Activated naive CD4-positive, alpha-beta T cell treated with anti-CD3 and anti-CD28 coated beads, Interleukin-2, amount 50 U/mL, for 72 hours (primary cell): ENCODE data around the gene SH2D7. TPM values are rescaled to one million over a fixed set of nuclear protein-coding genes. Genes with fewer than 3 reads are reported as not detected.
"Not testable (repeated sequence)": the region's sequence is repeated elsewhere in the genome, so short reads cannot be mapped to it uniquely, and the experiment has no call there.

Experiments used
- ATAC-seq, 2 donors: fragments of 150-1000 bp; cut with Tn5 transposase; 2 replicates each; pipeline ENCODE4 v1.10.0; 2021; ENCODE audit warnings: mild to moderate bottlenecking in 2 of 2, moderate library complexity in 2 of 2
- DNase-seq, 2 donors: peaks; one replicate each; pipeline ENCODE4 v3.0.0; 2021 to 2022; ENCODE audit warnings: low spot score in 2 of 2
- H3K27ac Mint-ChIP-seq, 2 donors: one replicate each; pipeline ENCODE4 v1.8.0; 2022; ENCODE audit warnings: mild to moderate bottlenecking in 2 of 2, mixed read lengths in 2 of 2
- H3K36me3 Mint-ChIP-seq, 2 donors: one replicate each; pipeline ENCODE4 v1.8.0; 2022; ENCODE audit warnings: mixed read lengths in 2 of 2
- H3K9me3 Mint-ChIP-seq, 2 donors: one replicate each; pipeline ENCODE4 v1.8.0; 2022; ENCODE audit warnings: mixed read lengths in 2 of 2
- total RNA-seq, 2 donors: library from RNA; stranded (reverse); gene quantifications; one replicate each; pipeline ENCODE4 v1.2.3, GENCODE V29; 2022

SH2D7 gene
- total RNA-seq, 2 donors from 2014 or later = not detected

- Mint-ChIP-seq H3K27ac (peak within 1 kb of the TSS; percentile 57 to 94), H3K36me3 (no peaks in the 10 kb centered on the region), H3K9me3 (no peaks in the 10 kb centered on the region)
- peak; percentile 88 to 92 for ATAC-seq
- peak; percentile 84 to 85 for DNase-seq
These were observed 39.1 kb downstream of the SH2D7 start, which contains the start of gene CIB2 for GRCh38 chr15:78131295-78132061. CIB2 (minus strand) TSS chr15:78131445; CDS start chr15:78131215, 230 bp downstream.

GRCh38 chr15:78133801-78134200 is 41.4 kb downstream of the SH2D7 start:
- Mint-ChIP-seq H3K36me3 (no peaks in the 10 kb centered on the region), H3K27ac (no peak overlapping the region), H3K9me3 (no peaks in the 10 kb centered on the region)
- ATAC-seq (no peak), DNase-seq (no peak)

- Mint-ChIP-seq H3K9me3 (no peaks in the 10 kb centered on the region), H3K36me3 (no peaks in the 10 kb centered on the region), H3K27ac (no peak overlapping the region)
- no peak for ATAC-seq
- no peak for DNase-seq
These were observed 47.2 kb downstream of the SH2D7 start for GRCh38 chr15:78139578-78139977.

GRCh38 chr15:78140292-78140691 is 47.9 kb downstream of the SH2D7 start:
- ATAC-seq (no peak), DNase-seq (no peak)
- H3K9me3 Mint-ChIP-seq = no peaks in the 10 kb centered on the region
- no peak overlapping the region for H3K27ac Mint-ChIP-seq
- no peaks in the 10 kb centered on the region for H3K36me3 Mint-ChIP-seq

GRCh38 chr15:78142332-78142731 is 50.0 kb downstream of the SH2D7 start:
- no peaks in the 10 kb centered on the region for H3K9me3 Mint-ChIP-seq
- no peak overlapping the region for H3K27ac Mint-ChIP-seq
- no peak for ATAC-seq
- peaks cover 0 to 4% of the 10 kb centered on the region in 2 donors for H3K36me3 Mint-ChIP-seq
- DNase-seq = no peak

GRCh38 chr15:78146425-78147154 is 54.2 kb downstream of the SH2D7 start:
- DNase-seq = no peak
- no peaks in the 10 kb centered on the region for H3K9me3 Mint-ChIP-seq
- no peak for ATAC-seq
- peaks cover 6 to 7% of the 10 kb centered on the region in 2 donors for H3K36me3 Mint-ChIP-seq
- H3K27ac Mint-ChIP-seq = peak overlapping the region in 1 of 2 donors; percentile 95

GRCh38 chr15:78147566-78147965 is 55.2 kb downstream of the SH2D7 start:
- H3K9me3 Mint-ChIP-seq = no peaks in the 10 kb centered on the region
- ATAC-seq (no peak), DNase-seq (no peak)
- peaks cover 6 to 9% of the 10 kb centered on the region in 2 donors for H3K36me3 Mint-ChIP-seq
- H3K27ac Mint-ChIP-seq = peak overlapping the region in 1 of 2 donors; percentile 95

- ATAC-seq = peak in 1 of 2 donors; percentile 12
- Mint-ChIP-seq H3K9me3 (no peaks in the 10 kb centered on the region), H3K27ac (peak overlapping the region; percentile 95 to 97), H3K36me3 (peaks cover 6 to 16% of the 10 kb centered on the region in 2 donors)
- no peak for DNase-seq
These were observed 56.2 kb downstream of the SH2D7 start for GRCh38 chr15:78148392-78149067.

- Mint-ChIP-seq H3K9me3 (no peaks in the 10 kb centered on the region), H3K36me3 (peaks cover 6 to 16% of the 10 kb centered on the region in 2 donors), H3K27ac (peak within 1 kb of the TSS; percentile 95 to 97)
- peak; percentile 99 to 100 for DNase-seq
- ATAC-seq = peak; percentile 89 to 97
These were observed 56.9 kb downstream of the SH2D7 start, which contains the start of gene IDH3A for GRCh38 chr15:78149068-78149804. IDH3A (plus strand) TSS chr15:78149362; CDS start chr15:78149404, 42 bp downstream.

- ATAC-seq (no peak), DNase-seq (no peak)
- H3K9me3 Mint-ChIP-seq = no peaks in the 10 kb centered on the region
- H3K36me3 Mint-ChIP-seq = peaks cover 6 to 16% of the 10 kb centered on the region in 2 donors
- H3K27ac Mint-ChIP-seq = peak overlapping the region; percentile 95 to 97
These were observed 57.7 kb downstream of the SH2D7 start for GRCh38 chr15:78149805-78150751.

- peak in 1 of 2 donors; percentile 6 for ATAC-seq
- not testable (repeated sequence) for H3K27ac Mint-ChIP-seq, DNase-seq, H3K9me3 Mint-ChIP-seq
- peaks cover 6 to 25% of the 10 kb centered on the region in 2 donors for H3K36me3 Mint-ChIP-seq
These were observed 58.7 kb downstream of the SH2D7 start for GRCh38 chr15:78151075-78151474.

Other genes with a start within 250 kb of the SH2D7 start
- 10 to 100 TPM; 55.9 to 82.2 TPM for gene TBC1D2B, start 14.8 kb upstream of the SH2D7 start, total RNA-seq
- gene CIB2, start 38.9 kb downstream of the SH2D7 start, total RNA-seq = 1 to 10 TPM; 1.4 to 1.6 TPM
- gene IDH3A, start 56.8 kb downstream of the SH2D7 start, total RNA-seq = 100 to 1,000 TPM; 131 to 138 TPM
- gene ACSBG1, start 142.0 kb downstream of the SH2D7 start, total RNA-seq = not detected
- gene DNAJA4, start 172.0 kb downstream of the SH2D7 start, total RNA-seq = 10 to 100 TPM; 39.0 to 57.1 TPM
- gene SKIC8, start 207.0 kb downstream of the SH2D7 start, total RNA-seq = 10 to 100 TPM; 52.3 to 54.1 TPM
- 1 to 10 TPM in 1 of 2 donors, not detected in 1; 1.7 TPM for gene CRABP1, start 247.8 kb downstream of the SH2D7 start, total RNA-seq